GM18870 (cell line): ENCODE data around the gene CEP41.

Experiments used
- ATAC-seq: cut with Tn5 transposase; IDR thresholded peaks from one replicate; pipeline ENCODE4 v1.9.1; 2021; ENCODE audit warnings: moderate library complexity; ENCODE audit not compliant: unreplicated experiment

CEP41 gene

GRCh38 chr7:130440527-130441365 lies at the start of gene CEP41:
CEP41 (minus strand) TSS chr7:130441016; CDS start chr7:130440966, 50 bp downstream.
- peak; percentile 92 for ATAC-seq

- no peak for ATAC-seq
Measured at GRCh38 chr7:130490311-130490791, 49.5 kb upstream of the CEP41 start.

- ATAC-seq, result no peak
Measured at GRCh38 chr7:130489140-130489983, 48.5 kb upstream of the CEP41 start.

- no peak for ATAC-seq
Measured at GRCh38 chr7:130488392-130489139, 47.8 kb upstream of the CEP41 start.

- no peak for ATAC-seq
Measured at GRCh38 chr7:130486954-130487436, 46.2 kb upstream of the CEP41 start.

GRCh38 chr7:130486114-130486953 lies 45.5 kb upstream of the CEP41 start:
- no peak for ATAC-seq

GRCh38 chr7:130485734-130486113 lies 44.9 kb upstream of the CEP41 start:
- ATAC-seq, result no peak

GRCh38 chr7:130483031-130483430 lies 42.2 kb upstream of the CEP41 start:
- no peak for ATAC-seq

- ATAC-seq, result no peak
Measured at GRCh38 chr7:130481898-130482297, 41.1 kb upstream of the CEP41 start.

GRCh38 chr7:130479716-130480400 lies 39.0 kb upstream of the CEP41 start:
- no peak for ATAC-seq

- ATAC-seq, result no peak
Measured at GRCh38 chr7:130478991-130479390, 38.2 kb upstream of the CEP41 start.

- peak; percentile 85 for ATAC-seq
Measured at GRCh38 chr7:130476297-130477150, 35.7 kb upstream of the CEP41 start.

- no peak for ATAC-seq
Measured at GRCh38 chr7:130475776-130476175, 35.0 kb upstream of the CEP41 start.

GRCh38 chr7:130473876-130474275 lies 33.1 kb upstream of the CEP41 start:
- ATAC-seq, result no peak

- ATAC-seq, result no peak
Measured at GRCh38 chr7:130473289-130473688, 32.5 kb upstream of the CEP41 start.

GRCh38 chr7:130471974-130472373 lies 31.2 kb upstream of the CEP41 start:
- no peak for ATAC-seq

GRCh38 chr7:130468612-130469011 lies 27.8 kb upstream of the CEP41 start:
- no peak for ATAC-seq
